HEK293T (cell line): Measurements from ENCODE around the gene PXN.
"Not testable (repeated sequence)": the region's sequence is repeated elsewhere in the genome, so short reads cannot be mapped to it uniquely, and the experiment has no call there.

Source experiments
- CTCF ChIA-PET: fragments of 350-600 bp; formaldehyde crosslinking; extraction: SDS; loops from one replicate; lab custom pipeline; 2021; ENCODE audit warnings: antibody characterized with exemption, inconsistent platforms; lab: Yijun Ruan, JAX
- POLR2A ChIA-PET: fragments of 350-600 bp; formaldehyde crosslinking; extraction: SDS; loops from one replicate; lab custom pipeline; 2020; ENCODE audit warnings: antibody characterized with exemption, inconsistent platforms; lab: Yijun Ruan, JAX
- DNase-seq: peaks from one replicate; pipeline ENCODE4 v3.0.0; 2012; ENCODE audit warnings: mixed read lengths; ENCODE audit errors: extremely low spot score
- ARNT ChIP-seq: fragments of 450-650 bp; IDR thresholded peaks from 2 replicates; pipeline ENCODE4 v1.6.1; 2017; ENCODE audit warnings: mild to moderate bottlenecking
- BHLHE40 ChIP-seq: fragments of 450-650 bp; IDR thresholded peaks from 2 replicates; pipeline ENCODE4 v1.6.1; 2016; ENCODE audit warnings: mild to moderate bottlenecking, moderate library complexity, borderline replicate concordance
- CTBP1 ChIP-seq: fragments of 450-650 bp; IDR thresholded peaks from 2 replicates; pipeline ENCODE4 v1.6.1; 2016; ENCODE audit warnings: borderline replicate concordance
- ELF4 ChIP-seq: fragments of 450-650 bp; IDR thresholded peaks from 2 replicates; pipeline ENCODE4 v1.6.1; 2017; ENCODE audit warnings: antibody characterized with exemption
- FOXA1 ChIP-seq: fragments of 450-650 bp; IDR thresholded peaks from 2 replicates; pipeline ENCODE4 v1.6.1; 2016; ENCODE audit warnings: mild to moderate bottlenecking
- FOXK2 ChIP-seq: fragments of 450-650 bp; IDR thresholded peaks from 2 replicates; pipeline ENCODE4 v1.6.1; 2016; ENCODE audit warnings: mild to moderate bottlenecking
- FOXM1 ChIP-seq: fragments of 450-650 bp; IDR thresholded peaks from 2 replicates; pipeline ENCODE4 v1.6.1; 2017; ENCODE audit warnings: mild to moderate bottlenecking, borderline replicate concordance
- HDGF ChIP-seq: fragments of 450-650 bp; IDR thresholded peaks from 2 replicates; pipeline ENCODE4 v1.6.1; 2017; ENCODE audit warnings: antibody characterized with exemption, borderline replicate concordance
- L3MBTL2 ChIP-seq: fragments of 450-650 bp; conservative IDR thresholded peaks from 2 replicates; pipeline ENCODE4 v1.6.1; 2016; ENCODE audit warnings: mild to moderate bottlenecking
- LEF1 ChIP-seq: fragments of 450-650 bp; IDR thresholded peaks from 2 replicates; pipeline ENCODE4 v1.6.1; 2017; ENCODE audit warnings: mild to moderate bottlenecking, borderline replicate concordance
- NFRKB ChIP-seq: fragments of 450-650 bp; IDR thresholded peaks from 2 replicates; pipeline ENCODE4 v1.6.1; 2016; ENCODE audit warnings: mild to moderate bottlenecking, moderate library complexity
- PKNOX1 ChIP-seq: fragments of 450-650 bp; IDR thresholded peaks from 2 replicates; pipeline ENCODE4 v1.6.1; 2016
- SP1 ChIP-seq: fragments of 450-650 bp; IDR thresholded peaks from 2 replicates; pipeline ENCODE4 v1.6.1; 2017
- SUZ12 ChIP-seq: fragments of 450-650 bp; IDR thresholded peaks from 2 replicates; pipeline ENCODE4 v1.6.1; 2016; ENCODE audit warnings: mild to moderate bottlenecking
- TARDBP ChIP-seq: fragments of 450-650 bp; IDR thresholded peaks from 2 replicates; pipeline ENCODE4 v1.6.1; 2016
- ZNF384 ChIP-seq: fragments of 450-650 bp; IDR thresholded peaks from 2 replicates; pipeline ENCODE4 v1.6.1; 2016

PXN gene

GRCh38 chr12:120247183-120247582 is 18.3 kb downstream of the PXN start:
- TF ChIP-seq NFRKB (no peak), PKNOX1 (no peak), ELF4 (no peak), SP1 (no peak), FOXM1 (no peak), FOXA1 (no peak), TARDBP (no peak), BHLHE40 (no peak), ARNT (no peak), FOXK2 (no peak), L3MBTL2 (no peak), ZNF384 (no peak), HDGF (no peak), SUZ12 (no peak), LEF1 (no peak)
- DNase-seq, result no peak
- CTCF ChIA-PET, result interaction anchor here (0.7 kb wide), 1 partner anchor 18 kb away, joined by 3 read pairs; no protein-coding TSS in a partner anchor
- POLR2A ChIA-PET, result interaction anchor here (1.0 to 5.7 kb wide), 2 partner anchors 45 to 46 kb away, joined by 4 to 31 read pairs; partner anchors contain the start of genes RNU4-1, RNU4-2 and RPLP0

GRCh38 chr12:120246705-120247104 is 18.8 kb downstream of the PXN start:
- DNase-seq, POLR2A ChIA-PET, CTCF ChIA-PET: not testable (repeated sequence)

DNA sequence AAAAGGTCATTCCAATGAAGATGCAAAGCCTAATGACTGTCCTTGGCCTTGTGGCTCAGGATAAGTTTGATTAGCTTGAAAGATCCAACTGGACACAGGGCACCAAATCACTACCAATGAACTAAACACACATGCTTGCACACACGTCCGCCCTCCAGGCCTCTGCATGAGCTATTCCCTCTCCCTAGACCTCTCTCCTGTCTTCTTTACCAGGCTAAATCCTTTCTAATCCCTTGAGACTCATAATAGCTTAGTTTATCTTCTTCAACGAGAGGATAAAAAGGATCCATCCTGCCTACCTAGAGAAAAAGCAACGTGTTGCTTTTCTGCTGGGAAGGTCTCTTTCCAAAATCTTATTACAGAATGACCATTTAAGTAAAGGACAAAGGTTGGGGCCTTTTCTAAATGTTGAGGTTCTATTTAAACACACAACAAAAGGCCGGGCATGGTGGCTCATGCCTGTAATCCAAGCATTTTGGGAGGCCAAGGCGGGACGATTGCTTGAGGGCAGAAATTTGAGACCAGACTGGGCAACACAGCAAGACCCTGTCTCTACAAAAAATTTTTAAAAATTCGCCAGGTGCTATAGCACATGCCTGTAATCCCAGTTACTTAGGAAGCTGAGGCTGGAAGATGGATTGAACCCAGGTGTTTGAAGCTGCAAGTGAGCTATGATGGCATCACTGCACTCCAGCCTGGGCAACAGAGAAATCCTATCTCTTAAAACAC is 22.4 kb downstream of the PXN start:
- ChIA-PET POLR2A (interaction anchor here (0.8 to 1.7 kb wide), 5 partner anchors 12 to 50 kb away, joined by 3 to 5 read pairs (median 3); partner anchors contain the start of genes RNU4-1 and RPLP0), CTCF (interaction anchor here (0.6 to 4.0 kb wide), 3 partner anchors 7 to 48 kb away, joined by 3 to 20 read pairs (median 10); no protein-coding TSS in a partner anchor)
- DNase-seq, result no peak
- TF ChIP-seq SUZ12 (no peak), HDGF (no peak), LEF1 (no peak)

GRCh38 chr12:120242275-120242799 is 23.2 kb downstream of the PXN start:
- DNase-seq, result no peak
- ChIA-PET POLR2A (interaction anchor here (0.8 to 1.4 kb wide), 3 partner anchors 12 to 51 kb away, joined by 3 to 5 read pairs (median 4); partner anchors contain the start of genes RNU4-1 and RPLP0), CTCF (interaction anchor here (0.6 to 4.0 kb wide), 3 partner anchors 7 to 49 kb away, joined by 3 to 20 read pairs (median 10); no protein-coding TSS in a partner anchor)
- TF ChIP-seq ELF4 (no peak), FOXA1 (no peak), ZNF384 (no peak), TARDBP (no peak), L3MBTL2 (no peak), SP1 (no peak), LEF1 (no peak), ARNT (no peak), HDGF (no peak), PKNOX1 (no peak), BHLHE40 (no peak), FOXM1 (no peak), CTBP1 (no peak), FOXK2 (no peak), SUZ12 (no peak), NFRKB (no peak)

DNA sequence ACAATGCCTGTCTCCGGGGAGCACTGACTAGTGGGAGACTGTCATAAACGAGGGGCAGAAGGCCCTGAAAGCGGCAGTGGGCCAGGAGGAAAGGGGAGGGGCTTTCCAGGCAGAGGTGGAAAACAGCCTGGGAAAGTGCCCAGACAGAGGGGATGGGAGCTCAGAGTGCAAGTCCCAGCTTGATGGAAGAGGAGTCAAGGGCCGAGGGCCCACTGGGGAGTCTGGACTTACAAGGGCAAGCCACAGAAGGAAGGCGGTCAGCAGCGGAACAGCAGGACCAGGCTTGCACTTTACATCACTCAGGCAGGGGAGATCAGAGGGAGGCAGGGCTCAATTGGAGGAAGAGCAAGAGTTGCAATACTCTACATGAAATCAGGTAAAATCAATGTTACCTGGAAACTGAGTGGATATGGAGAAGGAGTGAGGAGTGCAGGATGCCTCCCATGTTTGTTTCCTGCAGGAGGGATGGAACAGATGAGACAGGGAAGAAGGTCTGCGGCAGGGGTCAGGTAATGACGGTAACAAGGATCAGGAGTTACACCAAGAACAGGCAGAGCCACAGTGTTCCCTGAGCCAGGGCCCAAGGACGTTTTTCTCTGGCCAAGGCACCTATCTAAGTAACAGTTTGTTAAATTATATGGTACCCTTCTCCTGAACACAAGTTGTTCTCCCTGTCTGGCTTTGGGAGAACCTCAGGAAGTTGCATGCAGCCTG is 23.8 kb downstream of the PXN start:
- no peak for TF ChIP-seq ARNT
- TF ChIP-seq L3MBTL2, result no peak
- TF ChIP-seq FOXM1, result no peak
- ChIA-PET CTCF (no interaction called here), POLR2A (interaction anchor here (1.4 to 2.2 kb wide), 2 partner anchors 41 to 51 kb away, joined by 5 to 8 read pairs; partner anchors contain the start of genes RNU4-1 and RPLP0)
- DNase-seq, result no peak

DNA sequence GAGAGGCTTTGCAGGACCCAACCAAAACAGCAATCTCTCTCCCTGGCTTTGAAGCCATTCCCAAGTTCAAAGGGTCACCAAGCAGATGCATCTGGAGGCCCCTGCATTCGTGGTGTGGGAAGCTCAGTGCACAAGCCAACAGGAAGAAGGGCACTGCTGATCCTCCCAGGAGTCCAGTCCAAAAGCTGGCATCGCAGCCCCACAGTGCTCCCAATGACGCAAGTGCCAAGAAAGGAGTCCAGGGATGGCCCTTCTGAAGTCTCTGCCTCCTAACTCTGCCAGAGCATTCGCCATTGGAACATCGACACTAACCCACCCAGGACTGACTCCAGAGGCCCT is 25.1 kb downstream of the PXN start:
- ChIA-PET CTCF (interaction anchor here (1.0 to 1.1 kb wide), 2 partner anchors 9 to 10 kb away, joined by 3 to 4 read pairs; no protein-coding TSS in a partner anchor), POLR2A (interaction anchor here (2.2 to 6.6 kb wide), 2 partner anchors 39 to 51 kb away, joined by 8 to 57 read pairs; partner anchors contain the start of genes RNU4-1, RNU4-2 and RPLP0)
- TF ChIP-seq SUZ12 (no peak), HDGF (no peak), FOXK2 (no peak), TARDBP (no peak), L3MBTL2 (no peak), FOXM1 (no peak), SP1 (no peak), PKNOX1 (no peak), ELF4 (no peak), NFRKB (no peak), BHLHE40 (no peak), ZNF384 (no peak)
- no peak for DNase-seq
